BE2C (cell line): ENCODE results near the gene TRPV5.

Source experiments
- DNase-seq: peaks from one replicate; pipeline ENCODE4 v3.0.0-alpha.2; 2020
- H3K27me3 ChIP-seq: fragments of 250-450 bp; sonication (Bioruptor Pico); 2 replicates; pipeline ENCODE4 v1.5.1; 2020; ENCODE audit warnings: mild to moderate bottlenecking
- H3K36me3 ChIP-seq: fragments of 250-450 bp; sonication (Bioruptor Pico); 2 replicates; pipeline ENCODE4 v1.5.1; 2020; ENCODE audit warnings: mild to moderate bottlenecking
- H3K4me1 ChIP-seq: fragments of 250-450 bp; sonication (Bioruptor Pico); 2 replicates; pipeline ENCODE4 v1.5.1; 2020
- H3K4me3 ChIP-seq: 2 replicates; pipeline ENCODE4 v1.5.1; 2011; ENCODE audit warnings: low read depth, low read length
- H3K9me3 ChIP-seq: fragments of 250-450 bp; sonication (Bioruptor Pico); 2 replicates; pipeline ENCODE4 v1.5.1; 2020
- CTCF ChIP-seq: IDR thresholded peaks from 2 replicates; pipeline ENCODE4 v1.5.1; 2012; ENCODE audit warnings: mild to moderate bottlenecking, low read depth, low read length

Gene TRPV5

GRCh38 chr7:142917447-142917846, 16.1 kb downstream of the TRPV5 start:
- no peaks in the 10 kb centered on the region for H3K4me1 ChIP-seq
- TF ChIP-seq CTCF: no peak
- no peaks in the 10 kb centered on the region for H3K9me3 ChIP-seq
- H3K36me3 ChIP-seq: no peaks in the 10 kb centered on the region
- DNase-seq: no peak
- H3K27me3 ChIP-seq: no peaks in the 10 kb centered on the region
- no peak overlapping the region for H3K4me3 ChIP-seq

- no peaks in the 10 kb centered on the region for H3K9me3 ChIP-seq
- H3K27me3 ChIP-seq: no peaks in the 10 kb centered on the region
- H3K36me3 ChIP-seq: no peaks in the 10 kb centered on the region
- no peak overlapping the region for H3K4me3 ChIP-seq
- no peak for TF ChIP-seq CTCF
- H3K4me1 ChIP-seq: no peaks in the 10 kb centered on the region
- no peak for DNase-seq
Measured at GRCh38 chr7:142916508-142916907, 17.0 kb downstream of the TRPV5 start.

- H3K27me3 ChIP-seq: no peaks in the 10 kb centered on the region
- no peaks in the 10 kb centered on the region for H3K4me1 ChIP-seq
- no peak for DNase-seq
- no peaks in the 10 kb centered on the region for H3K36me3 ChIP-seq
- TF ChIP-seq CTCF: no peak
- H3K9me3 ChIP-seq: no peaks in the 10 kb centered on the region
- H3K4me3 ChIP-seq: no peak overlapping the region
Measured at GRCh38 chr7:142915315-142915714, 18.2 kb downstream of the TRPV5 start.

- no peak for TF ChIP-seq CTCF
- H3K9me3 ChIP-seq: no peaks in the 10 kb centered on the region
- no peaks in the 10 kb centered on the region for H3K36me3 ChIP-seq
- no peaks in the 10 kb centered on the region for H3K27me3 ChIP-seq
- no peaks in the 10 kb centered on the region for H3K4me1 ChIP-seq
- no peak overlapping the region for H3K4me3 ChIP-seq
- no peak for DNase-seq
Measured at GRCh38 chr7:142914121-142914520, 19.4 kb downstream of the TRPV5 start.

GRCh38 chr7:142913566-142913965, 20.0 kb downstream of the TRPV5 start:
- TF ChIP-seq CTCF: no peak
- Histone ChIP-seq H3K36me3 (no peaks in the 10 kb centered on the region), H3K4me1 (no peaks in the 10 kb centered on the region), H3K9me3 (no peaks in the 10 kb centered on the region; the same call in 1 of the 2 replicates), H3K27me3 (no peaks in the 10 kb centered on the region), H3K4me3 (no peak overlapping the region)
- DNase-seq: no peak

- no peak for TF ChIP-seq CTCF
- Histone ChIP-seq H3K36me3 (no peaks in the 10 kb centered on the region), H3K27me3 (no peaks in the 10 kb centered on the region), H3K4me3 (no peak overlapping the region), H3K9me3 (no peaks in the 10 kb centered on the region; the same call in 1 of the 2 replicates), H3K4me1 (no peaks in the 10 kb centered on the region)
- no peak for DNase-seq
Measured at GRCh38 chr7:142913051-142913450, 20.5 kb downstream of the TRPV5 start.
